SW 1271 (cell line): ENCODE measurements around the gene CXADR.
"Not testable (repeated sequence)": the region's sequence is repeated elsewhere in the genome, so short reads cannot be mapped to it uniquely, and the experiment has no call there.

ENCODE experiments used
- DNase-seq, 2 experiments: peaks; one replicate each; lab custom pipeline; 2025; lab: John Stamatoyannopoulos, UW

CXADR gene

GRCh38 chr21:17502985-17503384 is 9.9 kb upstream of the CXADR start:
- not testable (repeated sequence) for DNase-seq

- no peak for DNase-seq
These were observed 5.9 kb upstream of the CXADR start for GRCh38 chr21:17506951-17507350.

- no peak for DNase-seq
These were observed 5.3 kb upstream of the CXADR start for GRCh38 chr21:17507591-17507990.

- DNase-seq, result no peak
These were observed 626 bp downstream of the CXADR start for GRCh38 chr21:17513214-17514123.

- DNase-seq, result peak in 1 of 2 experiments; percentile 16
These were observed 1.4 kb downstream of the CXADR start for GRCh38 chr21:17514124-17514845.

GRCh38 chr21:17517008-17517407 is 4.2 kb downstream of the CXADR start:
- DNase-seq, result not testable (repeated sequence)

- DNase-seq, result no peak
These were observed 6.4 kb downstream of the CXADR start for GRCh38 chr21:17519208-17519738.

- DNase-seq, result no peak
These were observed 7.2 kb downstream of the CXADR start for GRCh38 chr21:17519965-17520609.

GRCh38 chr21:17523007-17523451 is 10.2 kb downstream of the CXADR start:
- no peak for DNase-seq

GRCh38 chr21:17523979-17524494 is 11.2 kb downstream of the CXADR start:
- DNase-seq, result not testable (repeated sequence)

GRCh38 chr21:17524635-17525034 is 11.8 kb downstream of the CXADR start:
- DNase-seq, result no peak

GRCh38 chr21:17526776-17527175 is 13.9 kb downstream of the CXADR start:
- DNase-seq, result no peak

- no peak for DNase-seq
These were observed 14.4 kb downstream of the CXADR start for GRCh38 chr21:17527240-17527639.

- DNase-seq, result no peak
These were observed 14.9 kb downstream of the CXADR start for GRCh38 chr21:17527711-17528110.

GRCh38 chr21:17529648-17530047 is 16.8 kb downstream of the CXADR start:
- no peak for DNase-seq

GRCh38 chr21:17532292-17532691 is 19.4 kb downstream of the CXADR start:
- DNase-seq, result no peak

GRCh38 chr21:17536381-17536780 is 23.5 kb downstream of the CXADR start:
- DNase-seq, result no peak

GRCh38 chr21:17537299-17537698 is 24.5 kb downstream of the CXADR start:
- peak in 1 of 2 experiments; percentile 2 for DNase-seq

- DNase-seq, result no peak
These were observed 25.7 kb downstream of the CXADR start for GRCh38 chr21:17538576-17538975.

- DNase-seq, result no peak
These were observed 26.5 kb downstream of the CXADR start for GRCh38 chr21:17539323-17539722.

GRCh38 chr21:17539743-17540341 is 27.0 kb downstream of the CXADR start:
- no peak for DNase-seq

- no peak for DNase-seq
These were observed 27.7 kb downstream of the CXADR start for GRCh38 chr21:17540530-17540929.
